Mucosa of descending colon (tissue), 3 donors: ENCODE measurements around the gene ARHGEF6. TPM values are rescaled to one million over a fixed set of nuclear protein-coding genes. Genes with fewer than 3 reads are reported as not detected.

Experiments
- ATAC-seq: fragments of 200-7000 bp; cut with Tn5 transposase; one replicate; pipeline ENCODE4 v1.9.1; 2020; ENCODE audit warnings: mild to moderate bottlenecking, moderate library complexity
- DNase-seq, 3 donors: peaks; one replicate each; pipeline ENCODE4 v3.0.0-alpha.2; 2020
- H3K36me3 ChIP-seq: fragments of 200-600 bp; one replicate; pipeline ENCODE4 v1.8.0; 2021; ENCODE audit warnings: low read depth, mild to moderate bottlenecking
- H3K4me1 ChIP-seq: fragments of 200-600 bp; one replicate; pipeline ENCODE4 v1.8.0; 2021; ENCODE audit warnings: low read depth, mild to moderate bottlenecking
- H3K4me3 ChIP-seq: fragments of 200-600 bp; one replicate; pipeline ENCODE4 v1.8.0; 2021; ENCODE audit warnings: mild to moderate bottlenecking
- H3K9me3 ChIP-seq: fragments of 200-600 bp; one replicate; pipeline ENCODE4 v1.8.0; 2021; ENCODE audit warnings: mild to moderate bottlenecking
- intact Hi-C, 2 donors: fragments of 100-400 bp; cut with DNase I in 1 of 2; cut with micrococcal nuclease in 1 of 2; formaldehyde crosslinking; loops; one replicate each; pipeline versions ENCODE4 v1.11.0 to v1.11.1; 2022; cut with DNase I, micrococcal nuclease
- total RNA-seq, 3 donors: library from RNA; stranded (reverse); fragmentation: NEBNext Ultra II Directional in 2 of 3; extraction: Animal tissue kit (Norgen Biotek cat#: 25700) in 2 of 3; gene quantifications; one replicate each; pipeline versions ENCODE4 v1.2.1 to v1.2.4, GENCODE V29; 2021 to 2023
- TF ChIP-seq, protein P1 (sequence below): fragments of 200-600 bp; IDR thresholded peaks from one replicate; pipeline ENCODE4 v1.8.0; 2022; ENCODE audit warnings: antibody characterized with exemption, mild to moderate bottlenecking
- donor health status: DM: no; HTN: no; CAD: no; lungs with moderate emphysema.
- donor health status: DM: no; HTN: no; CAD: no.
- donor health status: DM: no; HTN: yes; CAD: no.

Gene ARHGEF6
- total RNA-seq, 3 donors from 2014 or later = 2.8 to 17.2 (median 6.6) TPM

DNA sequence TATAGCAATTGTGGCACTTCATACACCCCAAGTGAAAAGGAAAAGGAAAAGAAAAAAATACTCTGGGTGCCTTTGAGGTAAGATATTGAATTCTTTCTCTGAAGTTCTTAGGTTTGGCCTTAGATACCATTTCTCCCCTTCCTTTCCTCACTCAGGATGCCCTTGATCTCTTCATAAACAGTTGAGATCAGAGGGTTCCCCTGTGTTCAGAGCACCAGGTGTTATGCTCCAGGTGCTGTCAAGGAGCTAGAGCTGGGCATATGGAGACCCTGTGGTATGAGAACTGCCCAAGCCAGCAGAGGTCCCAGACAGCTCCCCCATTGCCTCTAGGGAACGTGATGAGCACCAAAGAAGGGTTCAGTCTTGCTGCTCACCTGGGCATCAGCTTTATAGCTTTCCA is 149.9 kb downstream of the ARHGEF6 start:
- H3K4me3 ChIP-seq = no peak overlapping the region
- intact Hi-C loops = no loop called here
- H3K9me3 ChIP-seq = no peaks in the 10 kb centered on the region
- ATAC-seq (no peak), DNase-seq (no peak)
- H3K4me1 ChIP-seq = no peaks in the 10 kb centered on the region
- TF ChIP-seq, protein P1, sequence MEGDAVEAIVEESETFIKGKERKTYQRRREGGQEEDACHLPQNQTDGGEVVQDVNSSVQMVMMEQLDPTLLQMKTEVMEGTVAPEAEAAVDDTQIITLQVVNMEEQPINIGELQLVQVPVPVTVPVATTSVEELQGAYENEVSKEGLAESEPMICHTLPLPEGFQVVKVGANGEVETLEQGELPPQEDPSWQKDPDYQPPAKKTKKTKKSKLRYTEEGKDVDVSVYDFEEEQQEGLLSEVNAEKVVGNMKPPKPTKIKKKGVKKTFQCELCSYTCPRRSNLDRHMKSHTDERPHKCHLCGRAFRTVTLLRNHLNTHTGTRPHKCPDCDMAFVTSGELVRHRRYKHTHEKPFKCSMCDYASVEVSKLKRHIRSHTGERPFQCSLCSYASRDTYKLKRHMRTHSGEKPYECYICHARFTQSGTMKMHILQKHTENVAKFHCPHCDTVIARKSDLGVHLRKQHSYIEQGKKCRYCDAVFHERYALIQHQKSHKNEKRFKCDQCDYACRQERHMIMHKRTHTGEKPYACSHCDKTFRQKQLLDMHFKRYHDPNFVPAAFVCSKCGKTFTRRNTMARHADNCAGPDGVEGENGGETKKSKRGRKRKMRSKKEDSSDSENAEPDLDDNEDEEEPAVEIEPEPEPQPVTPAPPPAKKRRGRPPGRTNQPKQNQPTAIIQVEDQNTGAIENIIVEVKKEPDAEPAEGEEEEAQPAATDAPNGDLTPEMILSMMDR = no peak
- H3K36me3 ChIP-seq = no peaks in the 10 kb centered on the region

DNA sequence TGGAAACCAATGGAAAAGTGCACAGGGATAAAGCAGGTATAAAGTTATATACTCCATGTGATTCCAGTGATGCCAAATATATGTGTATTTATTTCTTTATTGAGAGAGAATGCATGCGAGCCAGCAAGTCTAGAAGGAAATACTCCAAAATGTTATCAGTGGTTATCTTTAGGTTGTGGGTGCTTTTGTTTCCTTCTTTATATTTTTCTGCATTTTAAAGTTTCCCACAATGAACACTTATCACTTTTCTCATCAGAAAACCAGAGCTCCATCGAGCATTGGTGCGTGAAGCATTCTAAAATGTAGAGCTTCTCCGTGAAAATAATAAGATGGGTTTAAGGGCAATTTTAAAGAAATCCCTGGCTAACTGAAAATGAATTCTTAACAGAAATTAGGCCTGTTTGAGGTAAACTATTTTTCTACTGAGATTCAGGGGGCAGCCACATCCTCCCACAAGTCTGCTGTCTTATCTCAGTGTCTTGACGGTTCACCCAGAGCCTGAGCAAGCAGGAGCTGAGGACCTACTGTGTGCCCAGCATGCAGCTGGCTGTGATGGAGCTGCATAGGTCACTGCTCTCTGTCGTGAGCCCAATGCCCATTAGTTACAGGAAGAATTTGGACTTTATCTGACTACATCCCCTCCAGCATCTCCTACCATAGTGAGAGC is 151.5 kb downstream of the ARHGEF6 start:
- TF ChIP-seq, protein P1 = no peak
- Histone ChIP-seq H3K9me3 (no peaks in the 10 kb centered on the region), H3K36me3 (no peaks in the 10 kb centered on the region), H3K4me1 (no peaks in the 10 kb centered on the region), H3K4me3 (no peak overlapping the region)
- ATAC-seq = no peak
- no peak for DNase-seq
- intact Hi-C loops = no loop called here

DNA sequence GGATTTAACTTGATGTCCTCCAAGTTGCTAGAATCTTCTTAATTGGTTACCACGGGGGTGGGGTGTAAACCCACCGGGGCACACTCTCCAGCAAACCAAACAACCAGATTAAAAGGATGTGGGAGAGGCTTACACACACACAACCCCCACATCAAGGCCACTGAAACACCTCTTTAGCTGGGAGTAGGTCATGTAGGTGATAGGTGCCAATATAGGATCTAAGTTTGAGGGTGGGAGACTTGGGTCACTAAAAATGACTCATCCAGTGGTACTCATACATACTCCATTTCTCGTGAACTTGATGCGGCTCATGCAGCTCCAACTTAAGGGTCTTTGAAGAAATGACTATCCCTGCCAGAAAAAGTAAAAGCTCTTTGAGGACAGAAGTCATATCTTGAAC is 153.3 kb downstream of the ARHGEF6 start:
- TF ChIP-seq, protein P1 = no peak
- intact Hi-C loops = no loop called here
- Histone ChIP-seq H3K36me3 (no peaks in the 10 kb centered on the region), H3K4me1 (no peaks in the 10 kb centered on the region), H3K9me3 (no peaks in the 10 kb centered on the region), H3K4me3 (no peak overlapping the region)
- ATAC-seq = no peak
- no peak for DNase-seq

DNA sequence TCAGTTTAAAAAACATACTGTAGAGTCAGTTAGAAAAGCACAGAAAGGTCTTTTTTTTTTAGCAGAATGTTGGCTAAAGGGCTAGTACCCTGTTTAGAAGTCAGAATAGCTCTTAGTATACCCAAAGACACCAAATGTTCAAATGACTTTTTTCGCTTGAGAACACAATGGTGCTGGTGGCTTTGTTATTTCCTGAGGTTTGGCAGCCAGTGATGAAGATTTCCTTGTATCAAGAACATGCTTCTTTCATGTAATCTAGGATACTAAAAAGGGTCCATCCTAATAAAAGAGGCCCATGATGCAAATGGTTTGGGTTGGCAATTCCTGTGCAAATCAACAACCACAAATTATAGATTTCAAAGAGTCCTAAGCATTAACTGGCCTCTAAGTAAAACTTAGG is 153.8 kb downstream of the ARHGEF6 start:
- no peak overlapping the region for H3K4me3 ChIP-seq
- H3K36me3 ChIP-seq = no peaks in the 10 kb centered on the region
- H3K4me1 ChIP-seq = no peaks in the 10 kb centered on the region
- H3K9me3 ChIP-seq = no peaks in the 10 kb centered on the region
- intact Hi-C loops = no loop called here
- DNase-seq (no peak), ATAC-seq (no peak)
- TF ChIP-seq, protein P1 = no peak

DNA sequence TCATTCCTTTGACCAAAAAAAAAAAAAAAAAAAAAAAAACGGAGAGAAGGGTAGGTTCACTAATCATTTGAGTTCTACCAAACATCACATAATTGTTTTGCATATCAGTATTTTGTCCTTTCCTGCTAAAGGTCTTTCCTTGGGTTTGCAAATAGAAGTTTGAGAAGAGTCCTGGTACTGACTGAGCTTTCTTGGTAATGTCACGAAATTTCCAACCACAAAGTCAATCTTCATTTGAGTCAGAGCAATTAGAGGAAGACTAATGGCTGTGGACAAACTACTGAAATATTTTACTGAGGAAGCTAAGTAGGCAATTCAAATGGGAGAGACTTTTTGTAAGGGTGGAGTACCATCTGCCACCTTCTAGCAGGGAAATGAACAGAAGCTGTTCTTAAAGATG is 154.5 kb downstream of the ARHGEF6 start:
- no peaks in the 10 kb centered on the region for H3K9me3 ChIP-seq
- intact Hi-C loops = no loop called here
- ATAC-seq = no peak
- no peaks in the 10 kb centered on the region for H3K4me1 ChIP-seq
- TF ChIP-seq, protein P1 = no peak
- H3K4me3 ChIP-seq = no peak overlapping the region
- no peak for DNase-seq
- no peaks in the 10 kb centered on the region for H3K36me3 ChIP-seq

DNA sequence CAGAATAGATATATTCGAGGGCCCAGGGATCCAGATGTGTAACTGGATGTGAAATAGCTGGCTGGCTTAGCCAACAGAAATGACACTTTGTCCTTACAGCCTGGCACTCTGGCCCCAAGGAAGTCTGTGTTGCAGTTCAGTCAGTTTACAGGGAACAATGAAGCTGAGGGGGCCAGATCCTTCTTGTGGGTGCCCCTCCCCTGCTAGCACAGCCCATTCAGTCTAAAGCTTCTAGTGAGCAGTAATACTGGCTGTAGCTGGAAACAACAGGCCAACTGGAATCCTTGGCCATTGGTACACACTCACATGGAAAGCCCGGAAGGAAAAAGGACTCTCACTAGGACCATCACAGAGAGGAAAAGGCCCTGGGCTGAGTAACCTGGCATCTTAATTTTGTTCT is 155.5 kb downstream of the ARHGEF6 start:
- intact Hi-C loops = no loop called here
- H3K4me1 ChIP-seq = no peaks in the 10 kb centered on the region
- DNase-seq (no peak), ATAC-seq (no peak)
- no peaks in the 10 kb centered on the region for H3K36me3 ChIP-seq
- H3K4me3 ChIP-seq = no peak overlapping the region
- no peaks in the 10 kb centered on the region for H3K9me3 ChIP-seq
- TF ChIP-seq, protein P1 = no peak
